GM12872 (cell line): ENCODE data around the gene SMARCA4.

Source experiments
- TF ChIP-seq, protein P1 (sequence below): IDR thresholded peaks from 3 replicates; pipeline ENCODE4 v1.5.1; 2011; ENCODE audit warnings: low read depth, mild to moderate bottlenecking, low read length, moderate library complexity; ENCODE audit not compliant: insufficient read depth

SMARCA4 gene

DNA sequence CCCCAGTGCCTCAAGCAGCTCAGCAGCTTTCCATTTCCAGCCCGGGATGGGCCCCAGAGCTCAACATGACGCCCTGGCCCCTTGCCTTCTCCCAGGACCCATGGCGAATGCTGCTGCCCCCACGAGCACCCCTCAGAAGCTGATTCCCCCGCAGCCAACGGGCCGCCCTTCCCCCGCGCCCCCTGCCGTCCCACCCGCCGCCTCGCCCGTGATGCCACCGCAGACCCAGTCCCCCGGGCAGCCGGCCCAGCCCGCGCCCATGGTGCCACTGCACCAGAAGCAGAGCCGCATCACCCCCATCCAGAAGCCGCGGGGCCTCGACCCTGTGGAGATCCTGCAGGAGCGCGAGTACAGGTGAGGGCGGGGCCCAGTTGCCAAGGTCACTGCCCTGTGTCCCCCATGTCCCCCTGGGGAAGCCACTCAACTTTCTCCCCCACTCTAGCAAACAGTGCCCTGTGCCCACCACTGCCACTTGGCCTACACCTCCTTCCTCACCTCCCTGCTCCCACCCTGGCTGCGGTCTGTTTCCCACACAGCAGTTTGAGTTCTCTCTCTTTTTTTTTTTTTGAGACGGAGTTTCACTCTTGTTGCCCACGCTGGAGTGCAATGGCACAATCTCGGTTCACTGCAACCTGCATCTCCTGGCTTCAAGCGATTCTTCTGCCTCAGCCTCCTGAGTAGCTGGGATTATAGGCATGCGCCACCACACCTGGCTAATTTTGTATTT lies 26.9 kb downstream of the SMARCA4 start:
- TF ChIP-seq, protein P1, sequence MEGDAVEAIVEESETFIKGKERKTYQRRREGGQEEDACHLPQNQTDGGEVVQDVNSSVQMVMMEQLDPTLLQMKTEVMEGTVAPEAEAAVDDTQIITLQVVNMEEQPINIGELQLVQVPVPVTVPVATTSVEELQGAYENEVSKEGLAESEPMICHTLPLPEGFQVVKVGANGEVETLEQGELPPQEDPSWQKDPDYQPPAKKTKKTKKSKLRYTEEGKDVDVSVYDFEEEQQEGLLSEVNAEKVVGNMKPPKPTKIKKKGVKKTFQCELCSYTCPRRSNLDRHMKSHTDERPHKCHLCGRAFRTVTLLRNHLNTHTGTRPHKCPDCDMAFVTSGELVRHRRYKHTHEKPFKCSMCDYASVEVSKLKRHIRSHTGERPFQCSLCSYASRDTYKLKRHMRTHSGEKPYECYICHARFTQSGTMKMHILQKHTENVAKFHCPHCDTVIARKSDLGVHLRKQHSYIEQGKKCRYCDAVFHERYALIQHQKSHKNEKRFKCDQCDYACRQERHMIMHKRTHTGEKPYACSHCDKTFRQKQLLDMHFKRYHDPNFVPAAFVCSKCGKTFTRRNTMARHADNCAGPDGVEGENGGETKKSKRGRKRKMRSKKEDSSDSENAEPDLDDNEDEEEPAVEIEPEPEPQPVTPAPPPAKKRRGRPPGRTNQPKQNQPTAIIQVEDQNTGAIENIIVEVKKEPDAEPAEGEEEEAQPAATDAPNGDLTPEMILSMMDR, result no peak

DNA sequence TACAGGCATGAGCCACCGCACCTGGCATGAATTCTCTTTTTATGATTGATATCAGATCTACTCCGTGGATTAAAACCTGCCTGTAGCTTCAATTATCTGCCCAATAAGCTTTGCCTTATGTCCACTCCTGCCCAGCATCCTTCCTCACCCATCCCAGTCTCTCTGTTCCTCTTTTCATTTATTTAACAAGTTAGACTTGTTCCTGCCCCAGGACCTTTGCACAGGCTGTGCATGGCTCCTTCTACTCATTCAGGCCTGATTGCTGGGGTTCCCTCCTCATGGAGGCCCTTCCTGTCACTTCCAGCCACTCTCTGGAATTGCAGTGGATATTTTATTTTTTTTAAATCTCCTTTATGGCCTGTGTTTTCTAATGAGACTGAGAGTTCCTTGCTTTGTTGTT lies 27.6 kb downstream of the SMARCA4 start:
- TF ChIP-seq, protein P1, result no peak

DNA sequence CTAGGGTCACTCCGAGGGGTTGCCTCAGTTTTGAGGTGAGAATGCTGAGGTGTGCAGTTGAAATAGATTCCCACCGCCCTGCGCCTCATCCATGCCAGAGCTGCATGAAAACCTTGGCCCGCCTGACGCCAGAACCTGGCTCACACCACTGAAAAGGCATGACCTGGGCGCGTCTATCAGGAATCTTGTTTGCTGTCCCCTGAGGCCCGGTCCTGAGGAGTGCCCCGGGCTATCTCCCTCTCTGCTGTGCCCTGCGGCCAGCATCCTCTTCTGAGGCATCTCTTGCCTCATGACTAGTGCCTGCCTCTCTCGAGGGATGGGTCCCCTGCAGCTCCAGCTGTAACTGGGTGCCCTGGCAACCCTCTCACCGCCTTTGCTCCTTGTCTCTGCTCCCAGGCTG lies 28.1 kb downstream of the SMARCA4 start:
- TF ChIP-seq, protein P1, result no peak

DNA sequence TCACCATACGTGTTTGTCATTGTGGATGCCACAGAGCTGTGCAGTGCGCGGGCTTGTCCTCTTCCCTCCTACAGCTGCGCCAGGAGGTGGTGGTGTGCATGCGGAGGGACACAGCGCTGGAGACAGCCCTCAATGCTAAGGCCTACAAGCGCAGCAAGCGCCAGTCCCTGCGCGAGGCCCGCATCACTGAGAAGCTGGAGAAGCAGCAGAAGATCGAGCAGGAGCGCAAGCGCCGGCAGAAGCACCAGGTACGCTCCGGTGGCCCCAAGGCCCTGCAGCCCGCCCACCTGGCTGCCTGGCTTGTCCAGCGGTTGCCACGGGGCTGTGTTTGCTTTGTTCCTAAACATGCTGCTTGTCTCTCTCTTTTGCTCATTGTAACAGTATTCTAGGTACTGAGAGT lies 30.2 kb downstream of the SMARCA4 start:
- TF ChIP-seq, protein P1, result no peak

DNA sequence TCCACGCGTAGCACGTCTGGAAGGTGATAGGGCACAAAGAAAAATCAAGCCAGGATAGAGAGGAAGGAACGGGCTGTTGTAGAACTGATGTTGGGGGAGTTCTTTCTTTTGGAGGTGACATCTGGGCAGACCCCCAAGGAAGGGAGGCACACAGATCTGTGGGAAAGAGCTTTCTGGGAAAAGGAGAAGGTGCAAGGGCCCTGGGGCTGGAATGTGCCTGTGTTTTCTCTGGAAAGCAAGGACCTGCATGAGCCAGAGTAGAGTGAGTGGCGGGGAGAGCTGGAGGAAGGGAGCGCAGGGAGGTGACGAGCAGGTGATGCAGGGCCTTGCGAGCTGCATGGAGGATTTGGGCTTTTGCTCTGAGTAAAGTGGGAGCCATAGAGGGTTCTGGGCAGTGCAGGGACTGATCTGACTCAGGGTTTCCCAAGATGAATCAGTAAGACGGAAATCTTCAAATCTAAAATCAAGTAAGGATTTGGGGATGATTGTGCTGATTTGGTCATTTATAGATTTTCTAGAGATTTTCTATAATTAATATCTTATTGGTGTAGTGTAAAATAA lies 30.8 kb downstream of the SMARCA4 start:
- TF ChIP-seq, protein P1, result no peak

DNA sequence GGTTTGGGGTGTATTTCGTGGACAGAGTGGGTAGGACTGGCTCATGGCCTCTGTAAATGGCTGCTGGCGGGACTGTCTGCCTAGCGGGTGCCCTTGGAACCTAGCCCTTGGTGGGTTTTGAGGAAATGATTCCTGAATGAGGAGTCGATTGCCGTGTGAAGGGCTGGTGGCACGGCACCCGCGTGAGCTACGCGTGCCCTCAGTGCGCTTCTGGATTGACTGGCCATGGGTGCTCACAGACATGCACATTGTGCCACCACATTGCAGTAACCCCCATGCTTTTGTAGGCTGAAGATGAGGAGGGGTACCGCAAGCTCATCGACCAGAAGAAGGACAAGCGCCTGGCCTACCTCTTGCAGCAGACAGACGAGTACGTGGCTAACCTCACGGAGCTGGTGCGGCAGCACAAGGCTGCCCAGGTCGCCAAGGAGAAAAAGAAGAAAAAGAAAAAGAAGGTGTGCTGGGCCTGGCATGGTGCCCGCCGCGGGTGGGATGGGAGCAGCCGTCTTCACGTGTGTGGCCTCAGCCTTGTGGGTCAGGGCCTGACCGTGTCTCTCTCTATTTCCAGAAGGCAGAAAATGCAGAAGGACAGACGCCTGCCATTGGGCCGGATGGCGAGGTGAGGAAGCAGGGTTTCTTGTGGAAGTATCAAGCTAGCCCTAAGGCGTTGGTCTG lies 35.2 kb downstream of the SMARCA4 start:
- TF ChIP-seq, protein P1, result no peak

DNA sequence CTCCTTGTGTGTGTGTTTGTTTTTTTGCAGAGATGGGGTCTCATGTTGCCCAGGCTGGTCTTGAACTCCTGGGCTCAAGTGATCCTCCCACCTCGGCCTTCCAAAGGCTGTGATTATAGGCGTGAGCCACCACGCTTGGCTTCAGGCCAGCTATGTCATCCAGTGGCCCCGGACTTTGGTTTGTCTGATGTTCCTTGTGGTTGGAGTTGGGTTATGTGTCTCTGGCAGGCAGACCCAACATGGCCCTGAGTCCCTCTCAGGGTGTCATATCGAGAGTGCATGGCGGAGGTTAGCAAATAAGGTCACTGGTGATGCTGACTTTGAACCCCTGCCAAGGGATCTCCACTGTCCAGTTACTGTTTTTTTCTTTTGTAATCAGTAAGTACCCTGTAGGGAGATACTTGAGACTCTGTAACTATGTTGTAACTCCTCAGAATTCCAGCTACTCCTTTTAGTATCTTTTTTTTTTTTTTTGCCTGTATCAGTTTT lies 37.3 kb downstream of the SMARCA4 start:
- TF ChIP-seq, protein P1, result no peak
